ENCODE measurements around the gene THSD7A.

DNA sequence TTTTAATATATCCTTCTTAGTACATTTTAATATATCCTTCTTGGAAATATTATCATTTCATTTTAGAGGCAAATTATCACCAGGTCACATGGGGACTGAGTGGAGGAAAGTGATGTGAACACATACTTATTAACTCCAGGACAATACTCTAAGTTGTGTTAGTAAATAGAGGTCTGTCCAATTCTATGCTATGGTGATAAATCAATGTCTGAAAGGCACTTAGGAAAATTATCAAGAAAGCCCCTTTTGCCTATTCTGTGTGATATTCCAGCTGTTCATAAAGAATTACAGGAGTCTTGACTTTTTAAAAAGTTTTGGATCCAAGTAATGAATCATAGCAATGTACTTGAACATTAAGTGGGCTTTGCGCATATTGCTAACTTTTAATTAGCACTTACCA lies 88.5 kb downstream of the THSD7A start:
- TF ChIP-seq, protein P1, sequence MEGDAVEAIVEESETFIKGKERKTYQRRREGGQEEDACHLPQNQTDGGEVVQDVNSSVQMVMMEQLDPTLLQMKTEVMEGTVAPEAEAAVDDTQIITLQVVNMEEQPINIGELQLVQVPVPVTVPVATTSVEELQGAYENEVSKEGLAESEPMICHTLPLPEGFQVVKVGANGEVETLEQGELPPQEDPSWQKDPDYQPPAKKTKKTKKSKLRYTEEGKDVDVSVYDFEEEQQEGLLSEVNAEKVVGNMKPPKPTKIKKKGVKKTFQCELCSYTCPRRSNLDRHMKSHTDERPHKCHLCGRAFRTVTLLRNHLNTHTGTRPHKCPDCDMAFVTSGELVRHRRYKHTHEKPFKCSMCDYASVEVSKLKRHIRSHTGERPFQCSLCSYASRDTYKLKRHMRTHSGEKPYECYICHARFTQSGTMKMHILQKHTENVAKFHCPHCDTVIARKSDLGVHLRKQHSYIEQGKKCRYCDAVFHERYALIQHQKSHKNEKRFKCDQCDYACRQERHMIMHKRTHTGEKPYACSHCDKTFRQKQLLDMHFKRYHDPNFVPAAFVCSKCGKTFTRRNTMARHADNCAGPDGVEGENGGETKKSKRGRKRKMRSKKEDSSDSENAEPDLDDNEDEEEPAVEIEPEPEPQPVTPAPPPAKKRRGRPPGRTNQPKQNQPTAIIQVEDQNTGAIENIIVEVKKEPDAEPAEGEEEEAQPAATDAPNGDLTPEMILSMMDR (IDR thresholded peaks at IDR 0.05; ENCODE audit: low read depth, low read length, missing input control) = no peak
- TF ChIP-seq JUND (IDR thresholded peaks at IDR 0.05) = no peak
- TF ChIP-seq YY1 (IDR thresholded peaks at IDR 0.05) = no peak
- TF ChIP-seq, protein P2, sequence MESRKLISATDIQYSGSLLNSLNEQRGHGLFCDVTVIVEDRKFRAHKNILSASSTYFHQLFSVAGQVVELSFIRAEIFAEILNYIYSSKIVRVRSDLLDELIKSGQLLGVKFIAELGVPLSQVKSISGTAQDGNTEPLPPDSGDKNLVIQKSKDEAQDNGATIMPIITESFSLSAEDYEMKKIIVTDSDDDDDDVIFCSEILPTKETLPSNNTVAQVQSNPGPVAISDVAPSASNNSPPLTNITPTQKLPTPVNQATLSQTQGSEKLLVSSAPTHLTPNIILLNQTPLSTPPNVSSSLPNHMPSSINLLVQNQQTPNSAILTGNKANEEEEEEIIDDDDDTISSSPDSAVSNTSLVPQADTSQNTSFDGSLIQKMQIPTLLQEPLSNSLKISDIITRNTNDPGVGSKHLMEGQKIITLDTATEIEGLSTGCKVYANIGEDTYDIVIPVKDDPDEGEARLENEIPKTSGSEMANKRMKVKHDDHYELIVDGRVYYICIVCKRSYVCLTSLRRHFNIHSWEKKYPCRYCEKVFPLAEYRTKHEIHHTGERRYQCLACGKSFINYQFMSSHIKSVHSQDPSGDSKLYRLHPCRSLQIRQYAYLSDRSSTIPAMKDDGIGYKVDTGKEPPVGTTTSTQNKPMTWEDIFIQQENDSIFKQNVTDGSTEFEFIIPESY (IDR thresholded peaks at IDR 0.05) = no peak
- TF ChIP-seq MAX (IDR thresholded peaks at IDR 0.05) = no peak

Data from liver (tissue), 3 donors.